Muscle layer of duodenum (tissue), 2 donors: Measurements from ENCODE around the gene BORCS6.

Experiments
- H3K27ac ChIP-seq: one replicate; pipeline ENCODE4 v1.7.0; 2013; ENCODE audit warnings: mild to moderate bottlenecking, low read length
- H3K27me3 ChIP-seq: one replicate; pipeline ENCODE4 v1.7.0; 2013; ENCODE audit warnings: low read depth, mild to moderate bottlenecking, control low read depth, low read length
- H3K36me3 ChIP-seq, 2 donors: one replicate each; pipeline ENCODE4 v1.7.0; 2013; ENCODE audit warnings: low read length in 2 of 2, control low read depth in 1 of 2, mild to moderate bottlenecking in 1 of 2; ENCODE audit not compliant: insufficient read depth in 2 of 2, control insufficient read depth in 1 of 2
- H3K4me1 ChIP-seq, 2 donors: one replicate each; pipeline ENCODE4 v1.7.0; 2013; ENCODE audit warnings: low read length in 2 of 2, mild to moderate bottlenecking in 2 of 2, control low read depth in 1 of 2, moderate library complexity in 1 of 2; ENCODE audit not compliant: insufficient read depth in 2 of 2, control insufficient read depth in 1 of 2
- H3K4me3 ChIP-seq, 2 donors: one replicate each; pipeline ENCODE4 v1.7.0; 2013; ENCODE audit warnings: low read length in 2 of 2, low read depth in 1 of 2, mild to moderate bottlenecking in 1 of 2
- H3K9me3 ChIP-seq, 2 donors: one replicate each; pipeline ENCODE4 v1.7.0; 2013; ENCODE audit warnings: low read length in 2 of 2, control low read depth in 1 of 2, mild to moderate bottlenecking in 1 of 2; ENCODE audit not compliant: control insufficient read depth in 1 of 2
- donor health status: healthy.

BORCS6 gene

GRCh38 chr17:8189711-8190477, at the start of gene BORCS6:
Gene BORCS6 (minus strand): TSS chr17:8190180. CDS start chr17:8190140, 40 bp downstream.
- Histone ChIP-seq H3K27me3 (no peaks in the 10 kb centered on the region), H3K9me3 (no peaks in the 10 kb centered on the region), H3K27ac (peak within 1 kb of the TSS; percentile 80), H3K36me3 (no peaks in the 10 kb centered on the region), H3K4me1 (peaks cover 32 to 35% of the 10 kb centered on the region in 2 donors), H3K4me3 (peak within 1 kb of the TSS; percentile 92 to 95)

GRCh38 chr17:8237886-8238285, 47.9 kb upstream of the BORCS6 start:
- Histone ChIP-seq H3K27me3 (no peaks in the 10 kb centered on the region), H3K4me3 (no peak overlapping the region), H3K36me3 (peaks cover 28 to 77% of the 10 kb centered on the region in 2 donors), H3K4me1 (no peaks in the 10 kb centered on the region), H3K9me3 (no peaks in the 10 kb centered on the region), H3K27ac (no peak overlapping the region)

- Histone ChIP-seq H3K36me3 (peaks cover 35 to 84% of the 10 kb centered on the region in 2 donors), H3K4me1 (no peaks in the 10 kb centered on the region), H3K27ac (no peak overlapping the region), H3K9me3 (no peaks in the 10 kb centered on the region), H3K27me3 (no peaks in the 10 kb centered on the region), H3K4me3 (no peak overlapping the region)
Observed at GRCh38 chr17:8237175-8237574, 47.2 kb upstream of the BORCS6 start.

- H3K4me3 ChIP-seq = no peak overlapping the region
- peaks cover 48 to 89% of the 10 kb centered on the region in 2 donors for H3K36me3 ChIP-seq
- H3K4me1 ChIP-seq = no peaks in the 10 kb centered on the region
- no peaks in the 10 kb centered on the region for H3K27me3 ChIP-seq
- H3K9me3 ChIP-seq = no peaks in the 10 kb centered on the region
- no peak overlapping the region for H3K27ac ChIP-seq
Observed at GRCh38 chr17:8235676-8236075, 45.7 kb upstream of the BORCS6 start.

GRCh38 chr17:8234361-8235270, 44.6 kb upstream of the BORCS6 start:
- peaks cover 58 to 96% of the 10 kb centered on the region in 2 donors for H3K36me3 ChIP-seq
- no peaks in the 10 kb centered on the region for H3K27me3 ChIP-seq
- H3K9me3 ChIP-seq = no peaks in the 10 kb centered on the region
- no peak overlapping the region for H3K4me3 ChIP-seq
- H3K27ac ChIP-seq = no peak overlapping the region
- H3K4me1 ChIP-seq = no peaks in the 10 kb centered on the region

- H3K4me1 ChIP-seq = peaks cover 0 to 7% of the 10 kb centered on the region in 2 donors
- H3K27me3 ChIP-seq = no peaks in the 10 kb centered on the region
- no peak overlapping the region for H3K4me3 ChIP-seq
- no peaks in the 10 kb centered on the region for H3K9me3 ChIP-seq
- no peak overlapping the region for H3K27ac ChIP-seq
- H3K36me3 ChIP-seq = peaks cover 81 to 95% of the 10 kb centered on the region in 2 donors
Observed at GRCh38 chr17:8231701-8232100, 41.7 kb upstream of the BORCS6 start.

GRCh38 chr17:8227238-8227581, 37.2 kb upstream of the BORCS6 start:
- peak overlapping the region; percentile 34 for H3K4me3 ChIP-seq
- H3K27me3 ChIP-seq = no peaks in the 10 kb centered on the region
- peaks cover 7 to 18% of the 10 kb centered on the region in 2 donors for H3K4me1 ChIP-seq
- H3K27ac ChIP-seq = peak overlapping the region; percentile 48
- H3K36me3 ChIP-seq = peaks cover 50 to 51% of the 10 kb centered on the region in 2 donors
- no peaks in the 10 kb centered on the region for H3K9me3 ChIP-seq

- peaks cover 7 to 18% of the 10 kb centered on the region in 2 donors for H3K4me1 ChIP-seq
- H3K27ac ChIP-seq = peak overlapping the region; percentile 48
- no peaks in the 10 kb centered on the region for H3K9me3 ChIP-seq
- peaks cover 44 to 46% of the 10 kb centered on the region in 2 donors for H3K36me3 ChIP-seq
- H3K4me3 ChIP-seq = peak overlapping the region; percentile 34
- H3K27me3 ChIP-seq = no peaks in the 10 kb centered on the region
Observed at GRCh38 chr17:8226536-8227237, 36.7 kb upstream of the BORCS6 start.

GRCh38 chr17:8225813-8226535, 36.0 kb upstream of the BORCS6 start:
- H3K27me3 ChIP-seq = no peaks in the 10 kb centered on the region
- peaks cover 37 to 39% of the 10 kb centered on the region in 2 donors for H3K36me3 ChIP-seq
- peak overlapping the region in 1 of 2 donors; percentile 34 for H3K4me3 ChIP-seq
- H3K9me3 ChIP-seq = no peaks in the 10 kb centered on the region
- H3K4me1 ChIP-seq = peaks cover 7 to 18% of the 10 kb centered on the region in 2 donors
- peak overlapping the region; percentile 48 for H3K27ac ChIP-seq

- Histone ChIP-seq H3K4me3 (no peak overlapping the region), H3K9me3 (no peaks in the 10 kb centered on the region), H3K36me3 (peaks cover 30 to 31% of the 10 kb centered on the region in 2 donors), H3K27me3 (no peaks in the 10 kb centered on the region), H3K4me1 (peaks cover 7 to 18% of the 10 kb centered on the region in 2 donors), H3K27ac (no peak overlapping the region)
Observed at GRCh38 chr17:8224891-8225812, 35.2 kb upstream of the BORCS6 start.
